Esophagus squamous epithelium (tissue), 5 donors: Measurements from ENCODE around the gene PDLIM7. TPM values are rescaled to one million over a fixed set of nuclear protein-coding genes. Genes with fewer than 3 reads are reported as not detected.

Experiments
- DNase-seq: peaks from one replicate; lab custom pipeline; 2025; lab: John Stamatoyannopoulos, UW
- H3K27ac ChIP-seq, 4 donors: fragments of 200-600 bp; sonication (generic); one replicate each; pipeline ENCODE4 v1.5.1; 2016 to 2019; ENCODE audit warnings: mild to moderate bottlenecking in 1 of 4
- H3K27me3 ChIP-seq, 4 donors: fragments of 200-600 bp; sonication (generic); 1 replicate in 3 of 4; 2 replicates in 1 of 4; pipeline versions ENCODE4 v1.5.1 to v1.6.0; 2017 to 2021; ENCODE audit warnings: antibody characterized with exemption in 1 of 4
- H3K36me3 ChIP-seq, 3 donors: fragments of 200-600 bp; sonication (generic); one replicate each; pipeline ENCODE4 v1.5.1; 2016 to 2019
- H3K4me1 ChIP-seq, 3 donors: fragments of 200-600 bp; sonication (generic); one replicate each; pipeline ENCODE4 v1.5.1; 2017 to 2019
- H3K4me3 ChIP-seq, 4 donors: fragments of 200-600 bp; sonication (generic); 1 replicate in 3 of 4; 2 replicates in 1 of 4; pipeline ENCODE4 v1.5.1; 2016 to 2019; ENCODE audit warnings: mild to moderate bottlenecking in 2 of 4, moderate library complexity in 1 of 4
- H3K9me3 ChIP-seq, 3 donors: fragments of 200-600 bp; sonication (generic); one replicate each; pipeline ENCODE4 v1.5.1; 2016 to 2019
- POLR2A ChIP-seq, 4 donors: fragments of 450-650 bp; IDR thresholded peaks; one replicate each; pipeline ENCODE4 v1.6.1; 2017; ENCODE audit warnings: antibody characterized with exemption in 4 of 4, mild to moderate bottlenecking in 4 of 4, moderate library complexity in 3 of 4
- WGBS, 2 donors: methylation state at CpG; one replicate each; pipeline ENCODE4 v1.1.5; 2018; 5-methylcytosine and 5-hydroxymethylcytosine counted together
- intact Hi-C: fragments of 100-400 bp; cut with DNase I; formaldehyde crosslinking; loops from one replicate; pipeline ENCODE4 v1.15.0; 2022
- total RNA-seq, 4 donors: library from RNA; depleted of rRNA; stranded (reverse); fragments of >200 nt; gene quantifications; one replicate each; pipeline ENCODE4 v1.1.0, GENCODE V29; 2016
- TF ChIP-seq, protein P1 (sequence below), 6 experiments: fragments of 450-650 bp in 4 of 6; fragments of 200-600 bp in 2 of 6; sonication (generic) in 2 of 6; IDR thresholded peaks; one replicate each; pipeline ENCODE4 v1.5.1; 2016 to 2019; ENCODE audit warnings: antibody characterized with exemption in 6 of 6, mild to moderate bottlenecking in 4 of 6, moderate library complexity in 4 of 6
- donor health status: DM: yes; HTN: yes; CAD: no.

PDLIM7 gene
- total RNA-seq, 4 donors from 2014 or later: 17.1 to 81.6 (median 33.6) TPM

DNA sequence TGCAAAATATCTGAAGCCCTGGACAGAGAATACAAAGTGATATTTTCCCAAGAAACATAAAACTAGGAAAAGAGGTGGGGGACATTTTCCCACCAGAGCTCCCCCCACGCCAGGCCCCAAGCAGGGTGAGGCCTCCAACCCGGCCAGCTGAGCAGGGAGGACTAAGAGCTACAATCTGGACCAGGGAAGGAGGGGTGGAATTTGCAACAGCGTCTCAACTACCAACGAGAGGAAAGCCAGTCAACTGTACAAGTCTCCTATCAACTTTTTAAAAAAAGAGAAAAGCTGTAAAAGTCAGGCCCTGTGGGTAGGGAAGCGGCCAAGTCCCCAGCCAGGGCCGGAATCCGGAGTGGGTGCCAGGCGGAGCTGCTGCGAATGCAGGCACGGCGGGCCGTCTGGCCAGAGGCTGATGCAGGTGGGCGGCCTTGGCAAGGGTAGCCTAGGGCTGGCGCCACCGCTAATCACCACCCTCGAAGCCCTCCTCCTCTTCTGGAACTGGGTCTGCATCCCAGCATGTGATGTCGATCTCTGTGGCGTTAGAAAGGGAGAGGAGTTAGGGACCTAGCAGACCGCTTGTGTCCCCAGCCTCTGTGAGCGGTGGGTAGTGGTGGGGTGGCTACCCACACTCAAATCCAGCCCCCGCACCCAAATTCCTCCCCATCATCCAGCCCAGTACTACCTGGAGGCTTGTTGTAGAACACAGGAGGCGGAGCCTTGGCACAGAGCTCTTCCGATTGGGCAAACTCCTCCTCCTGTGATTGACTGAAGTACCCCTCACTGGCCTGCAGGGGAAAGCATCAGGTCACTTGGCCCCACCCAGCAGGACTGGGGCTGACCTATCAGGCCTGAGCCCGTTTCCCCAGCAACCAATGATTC, 40.2 kb downstream of the PDLIM7 start:
- Histone ChIP-seq H3K36me3 (peaks cover 0 to 27% (median 5%) of the 10 kb centered on the region in 3 donors), H3K27ac (peak overlapping the region in 3 of 4 donors; percentile 30 to 65 (median 50)), H3K9me3 (no peaks in the 10 kb centered on the region), H3K4me3 (no peak overlapping the region), H3K27me3 (peaks cover 0 to 13% (median 0%) of the 10 kb centered on the region in 4 donors), H3K4me1 (peaks cover 32 to 66% (median 39%) of the 10 kb centered on the region in 3 donors)
- no peak for TF ChIP-seq POLR2A (IDR thresholded peaks at IDR 0.05)
- TF ChIP-seq, protein P1, sequence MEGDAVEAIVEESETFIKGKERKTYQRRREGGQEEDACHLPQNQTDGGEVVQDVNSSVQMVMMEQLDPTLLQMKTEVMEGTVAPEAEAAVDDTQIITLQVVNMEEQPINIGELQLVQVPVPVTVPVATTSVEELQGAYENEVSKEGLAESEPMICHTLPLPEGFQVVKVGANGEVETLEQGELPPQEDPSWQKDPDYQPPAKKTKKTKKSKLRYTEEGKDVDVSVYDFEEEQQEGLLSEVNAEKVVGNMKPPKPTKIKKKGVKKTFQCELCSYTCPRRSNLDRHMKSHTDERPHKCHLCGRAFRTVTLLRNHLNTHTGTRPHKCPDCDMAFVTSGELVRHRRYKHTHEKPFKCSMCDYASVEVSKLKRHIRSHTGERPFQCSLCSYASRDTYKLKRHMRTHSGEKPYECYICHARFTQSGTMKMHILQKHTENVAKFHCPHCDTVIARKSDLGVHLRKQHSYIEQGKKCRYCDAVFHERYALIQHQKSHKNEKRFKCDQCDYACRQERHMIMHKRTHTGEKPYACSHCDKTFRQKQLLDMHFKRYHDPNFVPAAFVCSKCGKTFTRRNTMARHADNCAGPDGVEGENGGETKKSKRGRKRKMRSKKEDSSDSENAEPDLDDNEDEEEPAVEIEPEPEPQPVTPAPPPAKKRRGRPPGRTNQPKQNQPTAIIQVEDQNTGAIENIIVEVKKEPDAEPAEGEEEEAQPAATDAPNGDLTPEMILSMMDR (IDR thresholded peaks at IDR 0.05): peak in 5 of 6 experiments; percentile 34 to 74 (median 59)
- WGBS, 2 donors: 68 to 72% methylated on average over 12 to 17 of the region's 24 CpGs
- intact Hi-C loops: loop anchor here (10.0 kb wide), 1 partner anchor 142 kb away; the partner anchor contains the start of gene MXD3
- DNase-seq: peak; percentile 48

DNA sequence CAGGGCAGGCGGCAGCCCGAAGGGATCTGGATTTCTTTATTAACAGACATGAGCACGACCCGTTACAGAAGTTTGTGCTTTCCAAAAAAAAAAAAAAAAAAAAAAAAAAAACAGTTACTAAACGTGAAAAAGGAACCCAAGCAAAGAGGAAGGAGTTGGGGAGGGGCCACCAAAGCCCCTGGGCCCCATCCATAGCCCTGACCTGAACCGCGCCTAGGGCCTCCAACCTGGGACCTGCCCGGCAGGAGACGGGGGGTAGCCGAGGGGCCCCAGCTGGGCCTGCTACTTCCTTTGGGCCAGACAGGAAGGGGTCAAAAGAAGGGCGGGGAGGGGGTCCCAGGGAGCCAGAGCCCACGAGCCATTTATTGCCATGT, 40.8 kb downstream of the PDLIM7 start:
- peak overlapping the region in 3 of 4 donors; percentile 30 to 65 (median 50) for H3K27ac ChIP-seq
- whole genome bisulfite sequencing, 2 donors: 27 to 46% methylated on average over 8 to 12 of the region's 12 CpGs

DNA sequence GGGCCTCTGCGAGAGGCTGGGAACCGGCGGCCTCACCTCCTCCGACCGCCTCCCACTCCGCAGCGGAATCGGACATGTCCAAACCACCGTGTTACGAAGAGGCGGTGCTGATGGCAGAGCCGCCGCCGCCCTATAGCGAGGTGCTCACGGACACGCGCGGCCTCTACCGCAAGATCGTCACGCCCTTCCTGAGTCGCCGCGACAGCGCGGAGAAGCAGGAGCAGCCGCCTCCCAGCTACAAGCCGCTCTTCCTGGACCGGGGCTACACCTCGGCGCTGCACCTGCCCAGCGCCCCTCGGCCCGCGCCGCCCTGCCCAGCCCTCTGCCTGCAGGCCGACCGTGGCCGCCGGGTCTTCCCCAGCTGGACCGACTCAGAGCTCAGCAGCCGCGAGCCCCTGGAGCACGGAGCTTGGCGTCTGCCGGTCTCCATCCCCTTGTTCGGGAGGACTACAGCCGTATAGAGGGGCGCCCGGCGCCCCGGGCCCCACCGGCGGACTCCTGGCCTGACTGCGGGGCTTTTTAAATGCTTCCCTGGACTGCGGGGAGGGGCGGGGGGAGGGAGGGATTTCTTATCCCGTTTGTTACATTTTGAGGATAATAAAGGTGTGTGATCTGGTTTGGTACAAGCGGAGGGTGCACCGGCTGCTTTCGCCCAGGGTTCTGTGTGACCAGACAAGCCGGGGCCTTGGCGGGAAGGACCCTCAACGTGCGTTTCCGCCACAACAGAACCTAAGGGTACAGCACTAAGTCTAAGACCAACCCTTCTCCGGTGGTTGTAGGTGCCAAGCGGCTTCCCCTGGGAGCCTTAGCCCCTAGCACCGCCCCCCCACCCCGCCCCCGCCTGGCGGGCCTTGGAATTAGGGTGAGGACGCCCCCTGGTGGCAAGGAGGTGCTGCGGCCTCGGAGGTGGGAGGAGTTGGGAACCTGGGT, 41.5 kb downstream of the PDLIM7 start:
- Histone ChIP-seq H3K36me3 (peaks cover 0 to 27% (median 5%) of the 10 kb centered on the region in 3 donors), H3K9me3 (no peaks in the 10 kb centered on the region), H3K4me3 (peak overlapping the region; percentile 43 to 76 (median 60)), H3K27me3 (peaks cover 0 to 18% (median 0%) of the 10 kb centered on the region in 4 donors), H3K27ac (peak overlapping the region; percentile 68 to 91 (median 80)), H3K4me1 (peaks cover 29 to 61% (median 39%) of the 10 kb centered on the region in 3 donors)
- 0% methylated on average over 1 to 10 of the region's 76 CpGs for WGBS, 2 donors
- TF ChIP-seq, protein P1 (IDR thresholded peaks at IDR 0.05): peak; percentile 91 to 94 (median 92)
- no peak for TF ChIP-seq POLR2A (IDR thresholded peaks at IDR 0.05)
- DNase-seq: peak; percentile 50
- intact Hi-C loops: loop anchor here (10.0 kb wide), 1 partner anchor 141 kb away; the partner anchor contains the start of gene MXD3

More for the DNA sequence above, 40.8 kb downstream of the PDLIM7 start:
- no peak for TF ChIP-seq POLR2A (IDR thresholded peaks at IDR 0.05)
- TF ChIP-seq, protein P1 (IDR thresholded peaks at IDR 0.05): no peak
- Histone ChIP-seq H3K9me3 (no peaks in the 10 kb centered on the region), H3K4me1 (peaks cover 29 to 63% (median 39%) of the 10 kb centered on the region in 3 donors), H3K4me3 (peak overlapping the region in 3 of 4 donors; percentile 43 to 76 (median 74)), H3K36me3 (peaks cover 0 to 27% (median 5%) of the 10 kb centered on the region in 3 donors), H3K27me3 (peaks cover 0 to 15% (median 0%) of the 10 kb centered on the region in 4 donors)
- no peak for DNase-seq
- intact Hi-C loops: loop anchor here (10.0 kb wide), 1 partner anchor 142 kb away; the partner anchor contains the start of gene MXD3

DNA sequence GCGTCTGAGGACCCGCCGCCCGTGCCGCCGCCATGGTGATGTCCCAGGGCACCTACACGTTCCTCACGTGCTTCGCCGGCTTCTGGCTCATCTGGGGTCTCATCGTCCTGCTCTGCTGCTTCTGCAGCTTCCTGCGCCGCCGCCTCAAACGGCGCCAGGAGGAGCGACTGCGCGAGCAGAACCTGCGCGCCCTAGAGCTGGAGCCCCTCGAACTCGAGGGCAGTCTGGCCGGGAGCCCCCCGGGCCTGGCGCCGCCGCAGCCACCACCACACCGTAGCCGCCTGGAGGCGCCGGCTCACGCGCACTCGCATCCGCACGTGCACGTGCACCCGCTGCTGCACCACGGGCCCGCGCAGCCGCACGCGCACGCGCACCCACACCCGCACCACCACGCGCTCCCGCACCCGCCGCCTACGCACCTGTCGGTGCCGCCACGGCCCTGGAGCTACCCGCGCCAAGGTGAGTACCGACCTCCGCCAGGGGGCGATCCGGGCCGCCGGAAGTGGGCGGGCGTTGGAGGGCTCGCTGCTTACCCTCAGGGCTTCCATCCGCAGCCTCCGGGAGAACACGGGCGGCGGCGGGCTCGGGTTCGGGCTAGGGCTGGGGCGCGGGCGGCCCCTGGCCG, 42.3 kb downstream of the PDLIM7 start:
- H3K27ac ChIP-seq: peak overlapping the region; percentile 68 to 91 (median 80)
- TF ChIP-seq, protein P1 (IDR thresholded peaks at IDR 0.05): peak; percentile 66 to 89 (median 74)
- TF ChIP-seq POLR2A (IDR thresholded peaks at IDR 0.05): no peak
- H3K4me3 ChIP-seq: peak overlapping the region; percentile 43 to 76 (median 60)
- DNase-seq: no peak
- WGBS, 2 donors: no CpG with 5 or more reads among the region's 80 CpGs
- H3K9me3 ChIP-seq: no peaks in the 10 kb centered on the region
- H3K27me3 ChIP-seq: peaks cover 0 to 25% (median 0%) of the 10 kb centered on the region in 4 donors
- intact Hi-C loops: loop anchor here (10.0 kb wide), 1 partner anchor 140 kb away; the partner anchor contains the start of gene MXD3
- peaks cover 30 to 65% (median 39%) of the 10 kb centered on the region in 3 donors for H3K4me1 ChIP-seq
- H3K36me3 ChIP-seq: peaks cover 0 to 24% (median 5%) of the 10 kb centered on the region in 3 donors
